C4-2B (cell line): ENCODE results near the gene PROCR.
"Not testable (repeated sequence)": the region's sequence is repeated elsewhere in the genome, so short reads cannot be mapped to it uniquely, and the experiment has no call there.

Experiments used
- H3K27ac ChIP-seq: fragments of 450-650 bp; 2 replicates; pipeline ENCODE4 v1.5.1; 2017
- ZFX ChIP-seq: fragments of 450-650 bp; IDR thresholded peaks from 2 replicates; pipeline ENCODE4 v1.6.1; 2017
- TF ChIP-seq, protein P1 (sequence below): fragments of 450-650 bp; conservative IDR thresholded peaks from 2 replicates; pipeline ENCODE4 v1.5.1; 2017; ENCODE audit warnings: mild to moderate bottlenecking

Gene PROCR

DNA sequence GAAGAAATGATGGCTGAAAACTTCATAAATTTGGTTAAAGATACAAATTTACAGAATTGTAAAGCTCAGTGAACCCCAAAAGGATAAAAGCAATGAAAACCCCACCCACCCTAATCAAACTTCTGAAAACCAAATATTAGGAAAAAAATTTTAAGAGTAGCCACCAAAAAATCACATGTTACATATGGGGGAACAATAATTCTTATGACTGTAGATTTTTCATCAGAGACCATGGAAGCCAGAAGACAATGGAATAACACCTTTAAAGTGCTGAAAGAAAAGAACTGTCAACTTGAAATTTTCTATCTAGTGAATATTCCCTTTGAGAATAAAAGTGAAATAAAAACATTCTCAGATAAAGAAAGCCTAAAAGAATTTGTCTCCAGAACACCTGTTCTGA is 24.4 kb downstream of the PROCR start:
- TF ChIP-seq, protein P1, sequence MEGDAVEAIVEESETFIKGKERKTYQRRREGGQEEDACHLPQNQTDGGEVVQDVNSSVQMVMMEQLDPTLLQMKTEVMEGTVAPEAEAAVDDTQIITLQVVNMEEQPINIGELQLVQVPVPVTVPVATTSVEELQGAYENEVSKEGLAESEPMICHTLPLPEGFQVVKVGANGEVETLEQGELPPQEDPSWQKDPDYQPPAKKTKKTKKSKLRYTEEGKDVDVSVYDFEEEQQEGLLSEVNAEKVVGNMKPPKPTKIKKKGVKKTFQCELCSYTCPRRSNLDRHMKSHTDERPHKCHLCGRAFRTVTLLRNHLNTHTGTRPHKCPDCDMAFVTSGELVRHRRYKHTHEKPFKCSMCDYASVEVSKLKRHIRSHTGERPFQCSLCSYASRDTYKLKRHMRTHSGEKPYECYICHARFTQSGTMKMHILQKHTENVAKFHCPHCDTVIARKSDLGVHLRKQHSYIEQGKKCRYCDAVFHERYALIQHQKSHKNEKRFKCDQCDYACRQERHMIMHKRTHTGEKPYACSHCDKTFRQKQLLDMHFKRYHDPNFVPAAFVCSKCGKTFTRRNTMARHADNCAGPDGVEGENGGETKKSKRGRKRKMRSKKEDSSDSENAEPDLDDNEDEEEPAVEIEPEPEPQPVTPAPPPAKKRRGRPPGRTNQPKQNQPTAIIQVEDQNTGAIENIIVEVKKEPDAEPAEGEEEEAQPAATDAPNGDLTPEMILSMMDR: no peak
- TF ChIP-seq ZFX: no peak
- no peak overlapping the region for H3K27ac ChIP-seq

DNA sequence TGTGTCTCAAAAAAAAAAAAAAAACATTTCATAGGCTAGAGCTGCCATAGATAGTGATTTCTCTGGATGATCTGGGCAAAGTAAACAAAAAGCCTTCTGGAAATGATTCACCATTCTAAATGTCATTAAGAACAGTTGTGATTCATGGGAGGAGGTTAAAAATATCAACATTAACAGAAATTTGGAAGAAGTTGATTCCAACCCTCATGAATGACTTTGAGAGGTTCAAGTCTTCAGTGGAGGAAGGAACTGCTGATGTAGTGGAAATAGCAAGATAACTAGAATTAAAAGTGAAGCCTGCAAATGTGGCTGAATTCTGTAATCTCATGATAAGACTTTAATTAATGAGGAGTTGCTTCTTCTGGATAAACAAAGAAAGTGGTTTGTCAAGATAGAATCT is 27.9 kb downstream of the PROCR start:
- H3K27ac ChIP-seq: no peak overlapping the region
- TF ChIP-seq, protein P1: no peak
- no peak for TF ChIP-seq ZFX

DNA sequence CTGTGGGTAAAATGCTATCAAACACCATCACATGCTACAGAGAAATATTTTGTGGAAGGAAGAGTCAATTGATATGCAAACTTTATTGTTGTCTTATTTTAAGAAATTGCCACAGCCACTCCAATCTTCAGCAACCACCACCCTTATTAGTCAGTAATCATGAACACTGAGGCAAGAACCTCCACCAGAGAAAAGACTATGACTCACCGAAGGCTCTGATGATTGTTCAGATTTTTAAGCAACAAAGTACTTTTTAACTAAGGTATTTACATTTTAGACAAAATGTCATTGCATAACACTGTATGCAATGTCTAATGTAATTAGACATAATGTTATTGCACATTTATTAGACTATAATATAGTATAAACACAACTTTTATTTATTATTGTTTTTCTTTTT is 28.4 kb downstream of the PROCR start:
- H3K27ac ChIP-seq: no peak overlapping the region

DNA sequence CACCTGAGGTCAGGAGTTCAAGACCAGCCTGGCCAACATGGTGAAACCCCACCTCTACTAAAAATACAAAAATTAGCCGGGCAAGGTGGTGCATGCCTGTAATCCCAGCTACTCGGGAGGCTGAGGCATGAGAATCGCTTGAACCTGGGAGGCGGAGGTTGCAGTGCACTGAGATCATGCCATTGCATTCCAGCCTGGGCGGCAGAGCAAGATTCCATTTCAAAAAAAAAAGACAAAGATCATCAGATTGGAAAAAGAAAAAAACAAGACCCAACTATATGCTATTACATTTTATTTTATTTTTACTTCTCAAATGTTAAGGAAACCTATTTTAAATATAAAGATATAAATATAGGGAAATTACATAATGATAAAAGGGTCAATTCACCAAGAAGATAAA is 29.6 kb downstream of the PROCR start:
- not testable (repeated sequence) for H3K27ac ChIP-seq

More for the DNA sequence above, 28.4 kb downstream of the PROCR start:
- TF ChIP-seq, protein P1: no peak
- TF ChIP-seq ZFX: no peak

DNA sequence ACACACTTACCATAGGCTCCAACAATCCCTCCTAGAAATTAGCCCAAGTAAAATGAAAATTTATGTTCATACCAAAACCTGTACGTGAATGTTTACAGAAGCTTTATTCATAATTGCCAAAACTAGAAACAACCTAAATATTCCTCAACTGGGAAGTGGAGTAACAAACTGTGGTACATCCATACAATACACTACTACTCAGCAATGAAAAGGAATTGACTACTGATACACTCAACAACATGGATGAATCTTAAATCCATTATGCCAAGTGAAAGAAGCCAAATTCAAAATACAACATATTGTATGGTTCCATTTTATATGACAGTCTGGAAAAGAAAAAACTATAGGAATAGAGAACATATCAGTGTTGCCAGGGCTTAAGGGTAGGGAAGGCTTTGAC is 34.9 kb downstream of the PROCR start:
- no peak overlapping the region for H3K27ac ChIP-seq
- TF ChIP-seq, protein P1: no peak
- no peak for TF ChIP-seq ZFX

DNA sequence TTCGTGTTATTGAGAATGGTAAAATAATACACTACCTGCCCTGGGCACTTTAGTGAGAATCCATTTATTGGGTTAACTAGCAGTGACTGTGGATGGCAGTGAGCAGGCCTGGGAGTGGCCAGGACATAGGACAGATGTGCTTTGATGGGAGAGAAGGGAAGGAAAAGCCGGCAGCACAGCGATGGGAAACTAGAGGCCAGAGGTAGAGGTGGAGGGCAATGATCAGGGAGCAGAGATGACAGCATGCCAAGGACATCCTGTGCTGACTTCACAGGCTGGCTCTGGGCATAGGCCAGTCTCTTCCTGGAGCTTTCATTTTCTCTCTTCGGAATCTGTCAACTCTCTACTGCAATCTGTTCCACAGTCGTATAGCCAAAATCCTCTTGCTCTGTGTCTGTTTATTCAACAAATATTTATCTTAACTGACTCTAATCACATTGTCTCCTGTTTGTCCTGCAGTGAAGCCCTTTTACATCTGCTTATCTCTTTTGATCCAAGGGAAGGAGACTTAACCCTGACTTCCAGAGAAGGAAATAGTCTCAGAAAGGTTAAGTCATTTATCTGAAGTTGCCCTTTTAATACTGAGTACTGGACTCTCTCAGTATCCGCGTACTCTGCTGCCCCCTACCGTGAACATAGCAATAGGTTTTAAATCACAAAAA is 36.2 kb downstream of the PROCR start:
- TF ChIP-seq ZFX: no peak
- TF ChIP-seq, protein P1: peak; percentile 92
- peak overlapping the region; percentile 76 for H3K27ac ChIP-seq

DNA sequence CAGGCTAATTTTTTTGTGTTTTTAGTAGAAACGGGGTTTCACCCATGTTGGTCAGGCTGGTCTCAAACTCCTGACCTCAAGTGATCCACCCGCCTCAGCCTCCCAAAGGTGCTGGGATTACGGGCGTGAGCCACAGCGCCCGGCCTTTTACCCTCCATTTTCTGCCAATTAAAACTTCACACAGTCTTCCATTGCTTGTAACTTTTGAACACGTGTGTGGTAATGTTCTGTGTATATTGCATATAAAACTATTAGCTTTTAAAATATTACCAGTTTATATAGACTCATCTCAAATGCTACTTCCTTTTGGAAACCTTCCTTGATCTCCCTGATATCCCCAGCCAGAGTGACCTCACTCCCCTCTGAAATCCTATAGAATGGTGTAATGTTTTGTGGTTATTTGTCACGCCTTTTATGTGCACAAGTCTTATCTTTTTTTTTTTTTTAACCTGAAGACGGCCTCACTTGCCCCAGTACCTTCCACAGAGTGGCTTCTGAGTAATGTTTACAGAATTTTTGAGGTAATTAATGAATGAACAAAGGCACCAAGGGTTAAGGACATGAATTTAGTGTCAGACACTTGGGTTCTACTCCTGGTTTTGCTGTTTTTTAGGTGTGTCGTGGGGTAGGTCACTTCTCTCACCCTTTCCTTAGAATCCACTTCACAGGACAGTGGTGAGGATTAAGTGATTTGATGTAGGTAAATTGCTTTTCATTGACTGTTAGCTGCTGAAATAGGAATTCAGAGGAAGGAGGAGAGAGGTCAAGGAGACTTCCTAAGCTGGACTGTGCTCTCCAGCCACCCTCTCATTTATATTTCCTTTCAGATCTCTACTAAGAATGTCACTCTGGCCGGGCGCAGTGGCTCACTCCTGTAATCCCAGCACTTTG is 43.4 kb downstream of the PROCR start:
- no peak for TF ChIP-seq ZFX
- TF ChIP-seq, protein P1: no peak
- H3K27ac ChIP-seq: peak overlapping the region; percentile 52
